Left colon (tissue), 2 donors: Measurements from ENCODE around the gene MTMR10. TPM values are rescaled to one million over a fixed set of nuclear protein-coding genes. Genes with fewer than 3 reads are reported as not detected.
A peak's percentile ranks its signal among the peaks of the same experiment; 100 is the strongest.

ENCODE experiments used
- ATAC-seq: fragments of 200-7000 bp; cut with Tn5 transposase; one replicate; pipeline ENCODE4 v1.9.1; 2020; ENCODE audit warnings: mild to moderate bottlenecking, moderate library complexity
- DNase-seq, 2 donors: peaks; one replicate each; pipeline ENCODE4 v3.0.0-alpha.2; 2020
- intact Hi-C, 2 donors: fragments of 100-400 bp; cut with DNase I in 1 of 2; cut with micrococcal nuclease in 1 of 2; formaldehyde crosslinking; loops; one replicate each; pipeline versions ENCODE4 v1.11.2 to v1.14.0; 2022; cut with DNase I, micrococcal nuclease
- long read RNA-seq: library from polyadenylated mRNA; unstranded; transcript quantifications from one replicate; pipeline ENCODE4 v2.0.0, GENCODE V29; 2021
- total RNA-seq, 2 donors: library from RNA; stranded (reverse); fragmentation: NEBNext Ultra II Directional; extraction: Animal tissue kit (Norgen Biotek cat#: 25700); gene quantifications; one replicate each; pipeline ENCODE4 v1.2.1, GENCODE V29; 2021
- donor health status: DM: no; HTN: no; CAD: no.
- donor health status: DM: yes; HTN: yes; CAD: no.

The MTMR10 gene, protein sequence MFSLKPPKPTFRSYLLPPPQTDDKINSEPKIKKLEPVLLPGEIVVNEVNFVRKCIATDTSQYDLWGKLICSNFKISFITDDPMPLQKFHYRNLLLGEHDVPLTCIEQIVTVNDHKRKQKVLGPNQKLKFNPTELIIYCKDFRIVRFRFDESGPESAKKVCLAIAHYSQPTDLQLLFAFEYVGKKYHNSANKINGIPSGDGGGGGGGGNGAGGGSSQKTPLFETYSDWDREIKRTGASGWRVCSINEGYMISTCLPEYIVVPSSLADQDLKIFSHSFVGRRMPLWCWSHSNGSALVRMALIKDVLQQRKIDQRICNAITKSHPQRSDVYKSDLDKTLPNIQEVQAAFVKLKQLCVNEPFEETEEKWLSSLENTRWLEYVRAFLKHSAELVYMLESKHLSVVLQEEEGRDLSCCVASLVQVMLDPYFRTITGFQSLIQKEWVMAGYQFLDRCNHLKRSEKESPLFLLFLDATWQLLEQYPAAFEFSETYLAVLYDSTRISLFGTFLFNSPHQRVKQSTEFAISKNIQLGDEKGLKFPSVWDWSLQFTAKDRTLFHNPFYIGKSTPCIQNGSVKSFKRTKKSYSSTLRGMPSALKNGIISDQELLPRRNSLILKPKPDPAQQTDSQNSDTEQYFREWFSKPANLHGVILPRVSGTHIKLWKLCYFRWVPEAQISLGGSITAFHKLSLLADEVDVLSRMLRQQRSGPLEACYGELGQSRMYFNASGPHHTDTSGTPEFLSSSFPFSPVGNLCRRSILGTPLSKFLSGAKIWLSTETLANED
- 10 to 100 TPM; 16.1 to 32.1 TPM for total RNA-seq
- long read RNA-seq, partial matches to known transcripts = 4 of 7 reads
- long read RNA-seq, other reads (novel, unspliced or antisense) = 3 of 7 reads

DNA sequence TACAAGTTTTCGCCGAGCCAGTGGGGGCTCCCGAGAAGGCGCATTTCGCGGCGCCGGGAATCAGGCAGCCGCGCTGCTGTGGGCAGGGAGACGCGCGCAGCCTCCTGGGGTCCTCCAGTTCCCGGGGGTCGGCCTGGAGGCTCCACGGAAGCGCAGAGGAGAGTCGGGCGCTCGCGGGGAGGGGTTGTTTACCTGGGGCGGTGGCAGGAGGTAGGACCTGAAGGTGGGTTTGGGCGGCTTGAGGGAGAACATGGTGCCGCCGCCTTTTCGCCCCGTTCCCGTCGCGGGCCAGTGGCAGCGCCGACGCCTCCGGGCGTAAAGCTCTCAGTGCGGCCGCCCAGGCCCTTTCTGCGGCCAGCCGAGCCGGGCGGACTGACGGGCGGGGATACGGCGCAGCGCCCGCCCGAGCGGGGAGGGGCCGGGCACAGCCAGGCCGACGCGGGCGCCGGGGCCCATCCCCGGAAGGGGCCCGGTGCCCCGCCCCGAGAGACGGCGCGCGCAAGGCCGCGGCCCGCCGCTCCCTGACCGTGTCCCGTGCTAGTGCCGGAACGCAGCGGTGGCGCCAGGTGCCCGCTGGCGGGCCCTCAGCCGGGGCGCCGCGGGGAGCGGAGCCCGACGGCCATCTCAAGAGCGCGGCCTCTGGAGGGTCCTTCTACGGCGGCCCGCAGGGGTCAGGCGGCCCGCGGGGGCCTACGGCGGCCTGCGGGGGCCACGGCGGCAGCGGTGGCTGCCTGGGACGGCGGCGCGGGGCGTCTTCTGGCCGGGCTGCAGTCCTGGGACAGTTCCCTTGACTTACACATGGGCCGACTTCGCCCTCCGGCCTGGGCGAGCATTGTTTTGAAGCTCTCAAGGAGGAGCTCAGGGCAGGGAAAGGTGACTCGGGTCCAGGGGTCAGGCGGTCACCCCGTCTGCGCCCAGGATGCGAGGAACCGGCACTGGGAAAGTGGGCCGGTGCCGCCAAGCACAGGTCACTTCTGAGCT, at the start of gene MTMR10:
Gene MTMR10 (minus strand): TSS at position 374 of the 981 bp plus-strand sequence. CDS start 122 bp downstream, at position 252.
- peak; percentile 86 for ATAC-seq
- DNase-seq = peak; percentile 45 to 82
- intact Hi-C loops = no loop called here

DNA sequence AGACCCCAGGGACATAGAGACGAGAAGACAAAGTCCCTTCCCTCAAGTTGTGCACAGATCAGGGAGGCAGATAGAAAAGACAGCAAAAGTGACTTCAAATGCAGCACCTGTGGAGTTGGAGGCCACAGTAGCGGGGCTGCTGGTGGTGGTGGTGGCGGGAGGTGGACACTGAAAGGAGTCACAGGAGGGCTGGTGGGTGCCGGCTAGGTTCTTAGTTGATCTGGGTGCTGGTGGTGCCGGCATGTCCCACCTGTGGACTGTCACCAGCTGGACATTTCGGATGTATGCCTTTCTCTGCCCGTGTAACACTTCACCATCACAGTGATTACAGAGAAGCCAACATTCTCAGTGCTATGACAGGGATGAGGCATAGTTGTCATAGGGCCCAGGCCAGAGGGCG, 49.2 kb upstream of the MTMR10 start:
- intact Hi-C loops = no loop called here
- DNase-seq = no peak
- no peak for ATAC-seq

DNA sequence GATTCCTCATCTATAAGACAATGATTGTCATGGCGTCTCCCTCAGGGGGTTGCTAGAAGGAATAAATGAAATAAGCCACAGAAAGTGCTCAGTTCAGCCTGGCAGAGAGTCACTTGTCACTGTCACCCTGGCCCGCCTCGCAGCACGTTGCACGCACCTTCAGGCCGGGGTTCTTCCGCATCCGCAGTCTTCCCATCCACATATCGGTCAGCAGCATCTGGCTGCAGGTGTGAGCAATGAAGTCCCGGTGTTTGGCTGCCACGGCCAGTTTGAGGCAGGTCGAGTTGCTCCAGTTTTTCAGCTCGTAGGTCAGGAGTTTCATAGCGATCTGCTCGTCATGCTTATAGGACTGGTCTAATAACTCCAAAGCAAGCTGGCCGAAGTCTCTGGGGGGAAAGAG, 48.5 kb upstream of the MTMR10 start:
- ATAC-seq = no peak
- intact Hi-C loops = no loop called here
- DNase-seq = no peak

DNA sequence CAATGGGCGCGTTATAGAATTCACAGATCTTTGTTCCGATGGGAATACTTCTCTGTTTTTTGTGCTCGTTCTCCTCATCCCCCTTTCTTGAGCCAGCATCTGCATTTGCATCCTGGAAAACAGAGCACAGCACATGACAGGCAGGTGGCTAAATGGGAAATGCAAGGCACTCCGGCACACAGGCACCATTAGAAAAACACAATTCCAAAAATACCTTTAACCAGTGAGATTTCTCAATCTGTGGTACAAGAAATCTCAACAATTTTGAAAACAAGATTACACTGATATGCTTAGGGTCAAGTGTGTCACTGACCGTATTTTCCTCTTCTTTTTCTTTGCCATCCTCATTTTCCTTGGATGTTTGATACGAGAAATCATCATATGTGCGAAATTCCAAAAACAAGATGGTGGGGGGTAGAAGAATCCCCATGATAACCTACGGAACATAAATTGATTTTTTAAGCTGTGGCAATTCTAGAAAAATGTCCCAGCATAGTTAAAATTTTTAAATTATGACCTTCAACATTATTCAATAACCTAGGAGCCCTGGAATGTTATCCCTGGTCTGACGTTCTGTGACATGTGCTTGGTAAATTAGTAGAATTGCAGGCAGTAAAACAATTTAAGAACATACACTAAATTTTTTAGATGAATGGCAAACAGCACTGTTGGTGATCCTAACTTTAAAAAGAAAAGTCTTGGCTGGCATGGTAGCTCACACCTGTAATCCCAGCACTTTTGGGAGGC, 46.5 kb upstream of the MTMR10 start:
- intact Hi-C loops = no loop called here
- ATAC-seq = no peak
- DNase-seq = no peak

DNA sequence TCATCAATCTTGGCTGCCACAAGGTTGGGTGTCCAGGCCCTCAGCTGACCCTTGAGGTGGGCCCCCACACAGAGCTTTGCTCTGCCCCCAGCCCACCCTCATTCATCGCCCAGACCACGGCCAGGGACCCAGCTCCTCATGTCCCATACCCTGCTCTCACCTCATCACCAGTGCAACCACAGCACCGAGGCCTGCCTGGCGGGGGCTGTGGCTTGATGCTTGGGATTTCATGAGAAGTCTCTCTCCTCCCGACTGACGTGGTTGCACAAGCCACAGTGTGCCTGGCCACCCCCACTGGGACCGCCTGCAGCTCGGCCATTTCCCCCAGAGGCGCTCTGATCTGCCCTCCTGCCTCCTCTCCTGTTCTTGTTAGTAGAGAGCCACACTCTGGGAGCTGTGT, 45.4 kb upstream of the MTMR10 start:
- DNase-seq = no peak
- no peak for ATAC-seq
- intact Hi-C loops = no loop called here

DNA sequence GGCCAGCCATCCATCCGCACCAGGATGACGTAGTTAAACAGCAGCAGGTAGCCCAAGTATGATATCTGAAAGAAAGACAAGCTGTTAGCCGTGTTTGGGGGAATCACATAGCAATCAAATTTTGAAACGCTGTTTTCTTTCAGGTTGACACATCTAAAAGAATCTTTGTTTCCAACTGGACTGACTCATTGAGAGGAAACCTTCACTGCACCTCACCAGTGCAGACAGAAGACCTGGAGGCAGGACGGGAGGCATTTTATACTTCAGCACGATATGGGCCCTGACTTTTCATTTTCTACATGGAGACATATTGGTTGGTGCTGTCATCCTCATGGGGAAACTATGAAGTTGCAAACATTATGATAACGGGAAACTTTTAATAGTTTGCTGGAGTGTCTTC, 44.2 kb upstream of the MTMR10 start:
- no peak for ATAC-seq
- no peak for DNase-seq
- intact Hi-C loops = no loop called here

DNA sequence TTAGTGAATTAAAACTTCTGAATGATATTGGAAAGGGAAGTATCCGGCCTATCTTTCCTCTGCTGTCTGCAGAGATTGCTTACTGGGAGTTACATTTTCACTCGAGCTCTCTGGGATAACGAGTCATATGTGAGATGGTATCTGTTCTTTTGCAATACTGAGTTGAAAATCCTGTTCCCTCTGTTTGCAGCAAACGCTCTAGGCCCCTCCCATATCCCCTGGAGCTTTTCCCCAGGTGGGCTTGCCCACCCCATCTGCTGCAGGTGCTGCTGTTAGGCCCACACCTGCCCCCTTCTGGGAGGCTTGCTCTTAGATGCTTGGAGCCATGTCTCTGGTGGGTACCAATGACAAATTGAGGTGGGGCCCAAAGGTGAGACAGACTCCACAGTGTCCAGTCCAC, 42.7 kb upstream of the MTMR10 start:
- no peak for DNase-seq
- no peak for ATAC-seq
- intact Hi-C loops = no loop called here

DNA sequence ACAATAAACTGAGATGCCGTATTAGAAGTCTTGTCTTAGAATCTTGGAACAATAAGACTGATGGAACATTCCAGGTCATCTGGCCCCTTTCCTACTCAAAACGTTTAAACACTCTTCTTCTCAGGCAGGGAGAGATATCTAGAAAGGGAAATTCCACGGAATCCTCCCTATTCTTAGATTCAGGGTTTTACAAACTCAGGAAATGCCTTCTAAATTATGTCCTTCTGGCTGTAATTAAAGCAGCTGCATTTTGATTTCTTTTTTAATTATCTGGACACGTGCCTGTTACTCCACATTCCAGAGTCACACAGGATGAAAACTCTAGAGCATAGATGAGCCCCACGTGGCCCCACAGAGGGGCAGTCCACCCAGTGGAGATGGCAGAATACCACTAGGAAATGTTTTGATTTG, 41.5 kb upstream of the MTMR10 start:
- ATAC-seq = no peak
- intact Hi-C loops = no loop called here
- no peak for DNase-seq

DNA sequence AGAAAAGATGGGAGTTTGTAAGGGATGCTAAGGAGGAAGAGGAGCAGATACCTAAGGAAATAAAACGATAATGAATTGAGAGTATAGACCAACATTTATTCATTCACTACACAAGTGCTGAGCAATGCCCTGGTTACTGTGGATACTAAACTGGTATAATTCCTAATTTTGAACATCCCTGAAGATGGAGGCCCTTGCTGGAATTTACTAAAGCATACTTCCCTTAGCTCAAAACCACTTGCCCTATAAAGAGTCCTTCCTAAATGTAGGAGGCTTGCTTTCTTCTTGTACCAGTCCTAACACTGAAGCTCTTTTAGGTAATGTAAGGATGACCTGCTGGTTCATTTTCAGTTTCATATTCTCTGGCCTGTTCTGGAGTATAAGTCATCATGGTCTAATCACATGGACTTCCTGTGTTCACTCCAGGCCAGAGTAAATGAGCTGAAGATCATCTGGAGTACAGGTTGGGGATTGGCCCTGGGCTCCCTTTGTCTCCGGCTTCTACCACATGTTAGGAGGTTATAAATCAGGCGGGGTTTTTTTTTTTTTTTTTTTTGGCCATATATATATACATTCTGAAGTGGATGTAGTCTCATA, 40.1 kb upstream of the MTMR10 start:
- DNase-seq (no peak), ATAC-seq (no peak)
- intact Hi-C loops = no loop called here

DNA sequence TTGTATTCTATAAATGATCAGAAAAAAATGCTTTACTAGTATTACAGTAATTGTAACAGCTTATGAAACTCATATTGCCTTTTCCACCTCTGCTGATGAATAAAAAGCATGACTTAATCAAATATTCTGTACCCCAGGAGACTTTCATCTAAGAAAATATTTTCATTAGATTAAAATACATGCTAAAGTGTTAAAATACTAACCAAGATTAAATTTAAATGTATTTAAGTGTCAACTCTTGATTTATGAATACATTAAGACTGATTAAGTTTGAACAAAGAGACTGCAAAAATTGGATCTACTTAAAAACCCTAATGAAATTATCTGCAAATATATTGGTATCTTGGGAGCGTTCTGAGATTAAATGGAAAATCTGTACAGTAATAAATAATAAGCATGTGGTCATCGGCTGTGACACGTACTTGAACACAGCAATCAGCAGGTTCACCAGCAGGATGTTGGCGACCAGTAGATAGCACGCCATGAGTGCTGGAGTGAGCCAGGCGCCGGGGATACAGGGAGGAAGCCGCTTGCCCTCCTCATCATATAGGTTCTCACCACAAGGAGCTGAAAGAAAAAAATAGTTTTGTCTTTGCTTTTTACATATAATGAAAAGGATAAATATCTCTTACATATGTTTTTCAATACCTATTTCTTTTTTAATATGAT, 36.6 kb upstream of the MTMR10 start:
- ATAC-seq = no peak
- DNase-seq = no peak
- intact Hi-C loops = no loop called here

DNA sequence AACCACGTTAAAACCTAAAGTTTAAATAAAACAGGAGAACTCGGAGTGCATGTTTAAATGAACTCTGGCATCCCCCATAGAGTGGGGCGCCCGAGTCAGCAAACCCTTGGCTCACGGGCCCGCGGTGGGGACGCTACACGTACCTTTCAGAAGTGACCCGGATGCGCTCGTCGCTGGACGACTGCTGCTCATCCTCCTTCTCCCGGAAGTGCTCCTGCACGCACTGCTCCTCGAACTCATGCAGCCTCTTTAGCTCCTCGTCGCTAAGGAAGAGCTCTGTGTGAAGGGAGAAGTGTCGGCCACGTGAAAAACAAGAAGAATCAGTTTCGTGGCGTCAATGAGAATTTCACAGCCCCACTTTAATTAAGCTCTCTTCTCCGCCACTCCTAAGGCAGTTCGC, 34.6 kb upstream of the MTMR10 start:
- ATAC-seq (no peak), DNase-seq (no peak)
- intact Hi-C loops = no loop called here

DNA sequence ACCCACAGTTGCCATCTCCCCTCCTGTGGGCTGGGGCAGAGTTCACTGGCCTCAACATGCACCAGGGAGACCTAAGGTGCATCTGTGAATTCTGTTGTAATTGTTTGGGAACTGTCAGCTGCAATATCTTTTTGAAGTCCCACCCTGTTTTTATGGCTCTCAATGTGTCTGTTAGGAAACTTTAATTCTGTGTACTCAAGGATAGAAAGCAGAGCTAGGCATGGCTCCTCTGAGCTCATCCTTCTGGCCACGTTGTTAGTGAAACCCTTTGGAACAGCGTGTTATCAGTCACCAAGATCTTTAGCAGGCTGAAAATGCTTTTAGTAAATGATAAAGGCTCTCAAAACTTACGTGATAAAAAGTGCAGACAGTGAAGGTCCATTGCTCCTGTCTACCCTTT, 33.6 kb upstream of the MTMR10 start:
- DNase-seq (no peak), ATAC-seq (peak; percentile 91)
- intact Hi-C loops = no loop called here

DNA sequence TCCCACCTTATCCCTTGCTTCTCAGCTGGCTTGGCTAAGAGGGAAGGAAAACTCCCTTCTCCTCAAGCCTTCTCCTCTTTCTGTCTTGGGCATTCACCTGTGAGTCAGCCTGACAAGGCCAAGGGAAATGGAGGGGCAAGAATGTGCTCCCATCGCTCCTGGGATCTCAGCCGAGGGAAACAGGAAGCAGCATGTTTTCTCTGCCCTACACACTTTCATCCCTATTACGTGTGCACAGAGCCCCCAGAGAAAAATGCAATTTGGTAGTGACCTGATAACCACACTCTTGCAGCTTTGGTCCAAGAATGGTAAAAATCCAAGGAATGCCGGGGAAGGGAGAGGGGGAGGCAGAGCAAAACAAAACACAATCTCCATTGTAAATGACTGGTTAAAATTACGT, 32.9 kb upstream of the MTMR10 start:
- peak; percentile 25 for ATAC-seq
- intact Hi-C loops = no loop called here
- no peak for DNase-seq

DNA sequence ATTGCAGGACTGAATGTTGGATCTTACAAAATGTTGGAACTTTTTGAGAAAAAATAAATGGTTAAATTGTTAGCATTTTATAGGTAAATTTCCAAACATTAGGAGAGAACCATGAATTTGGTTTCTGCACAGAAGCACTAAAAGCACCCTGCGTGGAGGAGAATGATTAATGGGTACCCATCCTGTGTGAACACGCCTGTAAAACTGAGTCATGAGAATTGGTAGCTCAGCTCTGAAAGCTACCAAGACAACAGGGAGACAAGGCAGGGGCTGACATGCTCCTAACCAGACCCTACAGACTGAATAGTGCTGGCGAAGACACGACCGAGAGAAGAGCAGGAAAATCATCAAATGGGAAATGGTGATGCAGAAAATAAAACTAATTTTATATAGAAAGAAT, 32.4 kb upstream of the MTMR10 start:
- DNase-seq = no peak
- no peak for ATAC-seq
- intact Hi-C loops = no loop called here

DNA sequence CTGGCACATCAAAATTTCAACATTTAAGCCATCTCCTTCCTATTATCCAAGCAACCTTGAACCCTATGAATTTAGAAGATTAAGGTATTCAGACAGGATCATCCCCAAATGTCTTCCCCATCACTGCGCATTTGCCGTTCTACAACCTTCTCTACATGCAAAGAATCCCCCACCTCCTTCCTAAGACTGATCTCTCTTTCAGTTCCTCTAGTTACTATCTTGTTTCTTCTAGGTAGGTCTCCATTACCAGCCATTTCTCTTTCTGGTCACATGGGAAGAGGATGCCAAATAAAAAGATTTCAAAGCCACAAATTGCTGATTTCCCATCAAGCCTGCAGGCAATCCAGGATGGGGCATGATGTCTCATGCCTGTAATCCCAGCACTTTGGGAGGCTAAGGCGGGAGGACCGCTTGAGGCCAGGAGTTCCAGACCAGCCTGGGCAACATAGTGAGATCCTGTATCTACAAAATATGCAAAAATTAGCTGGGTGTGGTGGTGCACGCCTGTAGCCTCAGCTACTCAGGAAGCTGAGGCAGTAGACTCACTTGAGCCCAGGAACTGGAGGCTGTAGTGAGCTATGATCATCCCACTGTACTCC, 29.7 kb upstream of the MTMR10 start:
- intact Hi-C loops = no loop called here
- ATAC-seq (no peak), DNase-seq (no peak)

DNA sequence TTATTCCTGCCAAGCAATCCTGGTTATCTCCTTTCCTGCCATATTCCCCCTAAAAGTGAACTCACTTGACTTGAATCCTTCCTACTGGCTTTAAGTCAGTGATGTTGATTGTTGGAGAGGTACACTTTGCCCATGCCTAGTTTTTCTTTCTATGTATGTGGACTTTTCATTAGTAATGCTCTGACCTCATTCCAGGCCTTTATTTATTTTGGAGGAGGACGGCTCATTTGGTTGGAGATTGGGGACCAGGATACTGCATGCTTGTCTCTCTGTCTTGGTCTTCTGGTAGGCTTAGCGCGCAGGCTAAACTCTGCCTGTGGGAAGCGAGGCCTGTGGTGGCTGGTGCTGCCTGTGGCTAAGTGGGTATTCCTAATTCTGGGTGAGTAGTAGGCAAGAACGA, 29.1 kb upstream of the MTMR10 start:
- ATAC-seq = no peak
- intact Hi-C loops = no loop called here
- DNase-seq = no peak

DNA sequence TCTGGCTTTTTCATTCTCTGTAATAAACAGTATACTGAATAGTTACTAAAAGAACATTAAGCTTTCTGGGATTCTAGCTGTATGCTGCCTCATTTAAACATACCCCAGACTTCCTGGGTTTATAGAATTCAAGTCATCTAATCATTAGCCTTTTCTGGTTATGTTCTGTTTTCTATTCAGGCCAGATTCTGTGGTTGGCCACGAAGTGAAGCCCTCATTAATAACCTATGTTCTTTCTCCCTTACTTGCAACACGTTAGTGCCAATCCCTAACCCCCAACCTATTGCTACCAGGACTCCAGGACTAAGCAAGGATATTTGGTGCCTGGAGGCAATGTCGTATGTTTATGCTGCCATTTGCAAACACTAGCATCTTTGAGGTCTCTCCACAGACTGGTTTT, 28.6 kb upstream of the MTMR10 start:
- intact Hi-C loops = no loop called here
- no peak for ATAC-seq

More for the DNA sequence above, 28.6 kb upstream of the MTMR10 start:
- no peak for DNase-seq
